HepG2 (cell line): ENCODE results near the gene P2RX6.

Experiments
- POLR2A ChIP-seq, 2 experiments: IDR thresholded peaks; 2 replicates each; pipeline ENCODE4 v1.6.1; 2011; ENCODE audit warnings: low read depth in 2 of 2, low read length in 2 of 2, mild to moderate bottlenecking in 1 of 2, moderate library complexity in 1 of 2; ENCODE audit not compliant: insufficient read depth in 1 of 2
- RFX5 ChIP-seq: IDR thresholded peaks from 2 replicates; pipeline ENCODE4 v1.6.1; 2011; ENCODE audit warnings: low read depth, low read length, improper control_type of control experiment
- RNF2 ChIP-seq: fragments of 450-650 bp; conservative IDR thresholded peaks from 2 replicates; pipeline ENCODE4 v1.6.1; 2016; ENCODE audit warnings: low read depth
- TOE1 ChIP-seq: sonication (generic); formaldehyde crosslinking; IDR thresholded peaks from 2 replicates; pipeline ENCODE4 v1.4.0; 2020; ENCODE audit warnings: mild to moderate bottlenecking, missing genetic modification reagents
- ZNF24 ChIP-seq: fragments of 450-650 bp; IDR thresholded peaks from 2 replicates; pipeline ENCODE4 v1.6.1; 2017; ENCODE audit warnings: antibody characterized with exemption, mild to moderate bottlenecking
- TF ChIP-seq, protein P1 (sequence below), 2 experiments: fragments of 450-650 bp in 1 of 2; sonication (generic) in 1 of 2; formaldehyde crosslinking in 1 of 2; IDR thresholded peaks; 2 replicates each; pipeline versions ENCODE4 v1.6.1 to v1.8.0; 2016 to 2022; ENCODE audit warnings: antibody characterized with exemption in 1 of 2, mild to moderate bottlenecking in 1 of 2, missing genetic modification reagents in 1 of 2
- TF ChIP-seq, protein P2 (sequence below): sonication (generic); formaldehyde crosslinking; IDR thresholded peaks from 2 replicates; pipeline ENCODE4 v1.9.0; 2021; ENCODE audit warnings: mild to moderate bottlenecking, missing genetic modification reagents
- TF ChIP-seq, protein P3 (sequence below), 2 experiments: sonication (generic) in 1 of 2; formaldehyde crosslinking in 1 of 2; IDR thresholded peaks; 2 replicates each; pipeline versions ENCODE4 v1.5.1 to v1.6.1; 2011 to 2020; ENCODE audit warnings: borderline replicate concordance in 1 of 2, low read depth in 1 of 2, low read length in 1 of 2, mild to moderate bottlenecking in 1 of 2, missing genetic modification reagents in 1 of 2, moderate library complexity in 1 of 2
- TF ChIP-seq, protein P4 (sequence below): sonication (generic); formaldehyde crosslinking; IDR thresholded peaks from 2 replicates; pipeline ENCODE4 v1.5.0; 2020; ENCODE audit warnings: mild to moderate bottlenecking, missing genetic modification reagents, moderate library complexity

DNA sequence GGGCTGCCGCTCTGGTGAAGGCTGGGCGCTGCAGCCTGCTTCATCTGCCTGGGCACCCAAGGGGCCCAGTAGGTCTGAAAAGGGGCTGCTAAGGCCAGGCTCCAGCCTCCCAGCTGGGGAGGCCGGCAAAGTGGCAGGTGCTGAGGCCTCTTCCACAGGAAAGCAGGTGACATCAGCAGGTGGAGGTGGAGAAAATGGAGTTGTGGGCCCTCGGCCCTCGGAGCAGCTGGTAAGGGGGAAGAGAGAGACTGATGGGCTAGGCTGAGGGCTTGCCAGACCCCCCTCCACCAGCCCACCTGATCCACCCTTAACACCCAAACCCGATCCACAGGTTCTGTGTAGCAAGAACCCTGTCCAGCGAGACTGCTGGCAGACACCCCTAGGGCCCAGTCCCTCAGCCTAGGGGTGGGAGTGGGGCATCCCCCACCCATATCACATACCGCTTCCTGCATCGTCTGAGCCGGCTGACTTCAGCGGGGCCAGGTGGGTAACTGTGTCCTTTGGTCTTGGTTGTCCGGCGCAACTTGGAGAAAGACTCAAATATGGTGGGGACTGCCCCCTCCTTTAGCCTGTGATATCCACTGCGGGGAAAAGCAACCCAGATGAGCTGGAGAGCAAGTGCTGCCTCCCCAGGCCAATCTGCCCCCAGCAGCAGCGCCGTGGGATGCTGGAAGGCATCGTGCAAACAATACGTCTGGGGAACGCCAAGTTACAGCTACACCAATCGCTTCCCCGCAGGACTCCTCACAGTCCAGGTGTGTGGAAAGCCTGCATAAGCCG, 14.6 kb upstream of the P2RX6 start:
- TF ChIP-seq, protein P1, sequence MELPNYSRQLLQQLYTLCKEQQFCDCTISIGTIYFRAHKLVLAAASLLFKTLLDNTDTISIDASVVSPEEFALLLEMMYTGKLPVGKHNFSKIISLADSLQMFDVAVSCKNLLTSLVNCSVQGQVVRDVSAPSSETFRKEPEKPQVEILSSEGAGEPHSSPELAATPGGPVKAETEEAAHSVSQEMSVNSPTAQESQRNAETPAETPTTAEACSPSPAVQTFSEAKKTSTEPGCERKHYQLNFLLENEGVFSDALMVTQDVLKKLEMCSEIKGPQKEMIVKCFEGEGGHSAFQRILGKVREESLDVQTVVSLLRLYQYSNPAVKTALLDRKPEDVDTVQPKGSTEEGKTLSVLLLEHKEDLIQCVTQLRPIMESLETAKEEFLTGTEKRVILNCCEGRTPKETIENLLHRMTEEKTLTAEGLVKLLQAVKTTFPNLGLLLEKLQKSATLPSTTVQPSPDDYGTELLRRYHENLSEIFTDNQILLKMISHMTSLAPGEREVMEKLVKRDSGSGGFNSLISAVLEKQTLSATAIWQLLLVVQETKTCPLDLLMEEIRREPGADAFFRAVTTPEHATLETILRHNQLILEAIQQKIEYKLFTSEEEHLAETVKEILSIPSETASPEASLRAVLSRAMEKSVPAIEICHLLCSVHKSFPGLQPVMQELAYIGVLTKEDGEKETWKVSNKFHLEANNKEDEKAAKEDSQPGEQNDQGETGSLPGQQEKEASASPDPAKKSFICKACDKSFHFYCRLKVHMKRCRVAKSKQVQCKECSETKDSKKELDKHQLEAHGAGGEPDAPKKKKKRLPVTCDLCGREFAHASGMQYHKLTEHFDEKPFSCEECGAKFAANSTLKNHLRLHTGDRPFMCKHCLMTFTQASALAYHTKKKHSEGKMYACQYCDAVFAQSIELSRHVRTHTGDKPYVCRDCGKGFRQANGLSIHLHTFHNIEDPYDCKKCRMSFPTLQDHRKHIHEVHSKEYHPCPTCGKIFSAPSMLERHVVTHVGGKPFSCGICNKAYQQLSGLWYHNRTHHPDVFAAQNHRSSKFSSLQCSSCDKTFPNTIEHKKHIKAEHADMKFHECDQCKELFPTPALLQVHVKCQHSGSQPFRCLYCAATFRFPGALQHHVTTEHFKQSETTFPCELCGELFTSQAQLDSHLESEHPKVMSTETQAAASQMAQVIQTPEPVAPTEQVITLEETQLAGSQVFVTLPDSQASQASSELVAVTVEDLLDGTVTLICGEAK (IDR thresholded peaks at IDR 0.05), result no peak
- TF ChIP-seq, protein P1 (CRISPR knock-in tag; IDR thresholded peaks at IDR 0.05), result no peak
- TF ChIP-seq, protein P2, sequence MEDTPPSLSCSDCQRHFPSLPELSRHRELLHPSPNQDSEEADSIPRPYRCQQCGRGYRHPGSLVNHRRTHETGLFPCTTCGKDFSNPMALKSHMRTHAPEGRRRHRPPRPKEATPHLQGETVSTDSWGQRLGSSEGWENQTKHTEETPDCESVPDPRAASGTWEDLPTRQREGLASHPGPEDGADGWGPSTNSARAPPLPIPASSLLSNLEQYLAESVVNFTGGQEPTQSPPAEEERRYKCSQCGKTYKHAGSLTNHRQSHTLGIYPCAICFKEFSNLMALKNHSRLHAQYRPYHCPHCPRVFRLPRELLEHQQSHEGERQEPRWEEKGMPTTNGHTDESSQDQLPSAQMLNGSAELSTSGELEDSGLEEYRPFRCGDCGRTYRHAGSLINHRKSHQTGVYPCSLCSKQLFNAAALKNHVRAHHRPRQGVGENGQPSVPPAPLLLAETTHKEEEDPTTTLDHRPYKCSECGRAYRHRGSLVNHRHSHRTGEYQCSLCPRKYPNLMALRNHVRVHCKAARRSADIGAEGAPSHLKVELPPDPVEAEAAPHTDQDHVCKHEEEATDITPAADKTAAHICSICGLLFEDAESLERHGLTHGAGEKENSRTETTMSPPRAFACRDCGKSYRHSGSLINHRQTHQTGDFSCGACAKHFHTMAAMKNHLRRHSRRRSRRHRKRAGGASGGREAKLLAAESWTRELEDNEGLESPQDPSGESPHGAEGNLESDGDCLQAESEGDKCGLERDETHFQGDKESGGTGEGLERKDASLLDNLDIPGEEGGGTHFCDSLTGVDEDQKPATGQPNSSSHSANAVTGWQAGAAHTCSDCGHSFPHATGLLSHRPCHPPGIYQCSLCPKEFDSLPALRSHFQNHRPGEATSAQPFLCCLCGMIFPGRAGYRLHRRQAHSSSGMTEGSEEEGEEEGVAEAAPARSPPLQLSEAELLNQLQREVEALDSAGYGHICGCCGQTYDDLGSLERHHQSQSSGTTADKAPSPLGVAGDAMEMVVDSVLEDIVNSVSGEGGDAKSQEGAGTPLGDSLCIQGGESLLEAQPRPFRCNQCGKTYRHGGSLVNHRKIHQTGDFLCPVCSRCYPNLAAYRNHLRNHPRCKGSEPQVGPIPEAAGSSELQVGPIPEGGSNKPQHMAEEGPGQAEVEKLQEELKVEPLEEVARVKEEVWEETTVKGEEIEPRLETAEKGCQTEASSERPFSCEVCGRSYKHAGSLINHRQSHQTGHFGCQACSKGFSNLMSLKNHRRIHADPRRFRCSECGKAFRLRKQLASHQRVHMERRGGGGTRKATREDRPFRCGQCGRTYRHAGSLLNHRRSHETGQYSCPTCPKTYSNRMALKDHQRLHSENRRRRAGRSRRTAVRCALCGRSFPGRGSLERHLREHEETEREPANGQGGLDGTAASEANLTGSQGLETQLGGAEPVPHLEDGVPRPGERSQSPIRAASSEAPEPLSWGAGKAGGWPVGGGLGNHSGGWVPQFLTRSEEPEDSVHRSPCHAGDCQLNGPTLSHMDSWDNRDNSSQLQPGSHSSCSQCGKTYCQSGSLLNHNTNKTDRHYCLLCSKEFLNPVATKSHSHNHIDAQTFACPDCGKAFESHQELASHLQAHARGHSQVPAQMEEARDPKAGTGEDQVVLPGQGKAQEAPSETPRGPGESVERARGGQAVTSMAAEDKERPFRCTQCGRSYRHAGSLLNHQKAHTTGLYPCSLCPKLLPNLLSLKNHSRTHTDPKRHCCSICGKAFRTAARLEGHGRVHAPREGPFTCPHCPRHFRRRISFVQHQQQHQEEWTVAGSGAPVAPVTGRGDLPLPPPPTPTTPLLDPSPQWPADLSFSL (CRISPR knock-in tag), result no peak
- TF ChIP-seq, protein P3, sequence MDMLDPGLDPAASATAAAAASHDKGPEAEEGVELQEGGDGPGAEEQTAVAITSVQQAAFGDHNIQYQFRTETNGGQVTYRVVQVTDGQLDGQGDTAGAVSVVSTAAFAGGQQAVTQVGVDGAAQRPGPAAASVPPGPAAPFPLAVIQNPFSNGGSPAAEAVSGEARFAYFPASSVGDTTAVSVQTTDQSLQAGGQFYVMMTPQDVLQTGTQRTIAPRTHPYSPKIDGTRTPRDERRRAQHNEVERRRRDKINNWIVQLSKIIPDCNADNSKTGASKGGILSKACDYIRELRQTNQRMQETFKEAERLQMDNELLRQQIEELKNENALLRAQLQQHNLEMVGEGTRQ (IDR thresholded peaks at IDR 0.05; ENCODE audit: low read depth, low read length), result no peak
- TF ChIP-seq, protein P3 (CRISPR knock-in tag; IDR thresholded peaks at IDR 0.05; ENCODE audit: borderline replicate concordance), result no peak
- TF ChIP-seq, protein P4, sequence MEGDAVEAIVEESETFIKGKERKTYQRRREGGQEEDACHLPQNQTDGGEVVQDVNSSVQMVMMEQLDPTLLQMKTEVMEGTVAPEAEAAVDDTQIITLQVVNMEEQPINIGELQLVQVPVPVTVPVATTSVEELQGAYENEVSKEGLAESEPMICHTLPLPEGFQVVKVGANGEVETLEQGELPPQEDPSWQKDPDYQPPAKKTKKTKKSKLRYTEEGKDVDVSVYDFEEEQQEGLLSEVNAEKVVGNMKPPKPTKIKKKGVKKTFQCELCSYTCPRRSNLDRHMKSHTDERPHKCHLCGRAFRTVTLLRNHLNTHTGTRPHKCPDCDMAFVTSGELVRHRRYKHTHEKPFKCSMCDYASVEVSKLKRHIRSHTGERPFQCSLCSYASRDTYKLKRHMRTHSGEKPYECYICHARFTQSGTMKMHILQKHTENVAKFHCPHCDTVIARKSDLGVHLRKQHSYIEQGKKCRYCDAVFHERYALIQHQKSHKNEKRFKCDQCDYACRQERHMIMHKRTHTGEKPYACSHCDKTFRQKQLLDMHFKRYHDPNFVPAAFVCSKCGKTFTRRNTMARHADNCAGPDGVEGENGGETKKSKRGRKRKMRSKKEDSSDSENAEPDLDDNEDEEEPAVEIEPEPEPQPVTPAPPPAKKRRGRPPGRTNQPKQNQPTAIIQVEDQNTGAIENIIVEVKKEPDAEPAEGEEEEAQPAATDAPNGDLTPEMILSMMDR (CRISPR knock-in tag), result no peak
- no peak for TF ChIP-seq RNF2
- TF ChIP-seq TOE1 (CRISPR knock-in tag), result no peak
- TF ChIP-seq RFX5, result no peak
- TF ChIP-seq POLR2A (IDR thresholded peaks at IDR 0.05; ENCODE audit: insufficient read depth in 1 of 2, low read depth in 2 of 2, low read length in 2 of 2), result no peak; a peak in 1 of 4 replicates
- no peak for TF ChIP-seq ZNF24
